Measurements from ENCODE around the gene MYO16. TPM values are rescaled to one million over a fixed set of nuclear protein-coding genes. Genes with fewer than 3 reads are reported as not detected.
A peak's percentile ranks its signal among the peaks of the same experiment; 100 is the strongest.

Gene MYO16
- polyA plus RNA-seq, 2 of the 4 experiments (the other 2 are of a cell fraction), result 0.03 to 0.06 TPM

DNA sequence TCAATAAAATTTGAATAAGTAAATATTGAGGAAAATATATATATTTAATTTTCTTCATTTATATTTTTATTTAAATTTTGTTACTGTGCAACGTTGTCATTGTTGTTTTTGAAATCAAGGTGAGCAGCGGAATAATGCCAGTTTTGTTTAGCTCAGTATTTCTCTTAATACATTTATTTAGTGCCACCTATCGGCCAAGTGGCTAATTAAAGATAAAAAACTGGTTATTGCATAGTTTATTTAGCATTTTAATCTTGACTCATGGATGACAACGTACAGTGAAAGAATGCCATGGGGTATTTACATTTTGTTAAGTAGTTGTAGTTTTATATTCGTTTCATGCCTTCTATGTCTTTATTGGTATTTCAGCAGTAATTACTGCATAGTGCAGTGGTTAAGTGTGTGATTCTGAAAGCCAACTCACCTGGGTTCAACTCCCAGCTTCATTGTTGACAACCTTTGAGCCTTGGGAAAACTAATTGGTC, 265.9 kb downstream of the MYO16 start:
- 8% methylated on average over 5 of the region's 5 CpGs for WGBS (ENCODE audit: missing lambda C conversion rate)
- peak in 1 of 2 experiments; percentile 56 for DNase-seq (ENCODE audit: low read depth in 1 of 2, low spot score in 1 of 2)
- POLR2A ChIA-PET, result no interaction called here

DNA sequence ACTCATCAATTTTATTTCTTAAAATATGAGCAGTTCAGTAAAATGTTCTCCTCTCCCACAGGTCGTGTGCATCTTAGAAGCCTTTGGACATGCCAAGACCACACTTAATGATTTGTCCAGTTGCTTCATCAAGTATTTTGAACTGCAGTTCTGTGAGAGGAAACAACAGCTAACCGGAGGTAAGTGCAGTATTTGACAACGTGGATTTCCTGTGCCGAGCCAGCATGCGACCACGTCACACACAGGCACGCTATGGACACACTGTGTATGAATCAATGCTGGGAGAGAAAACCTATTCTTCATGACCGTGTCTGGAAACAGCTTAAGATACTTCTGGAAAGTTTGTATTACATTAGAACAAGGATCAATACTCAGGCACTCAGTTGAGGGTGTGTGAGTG, 268.5 kb downstream of the MYO16 start:
- Histone ChIP-seq H3K9me3 (no peaks in the 10 kb centered on the region), H3K4me3 (no peak overlapping the region), H3K27ac (no peak overlapping the region; a peak in 1 of 6 replicates), H3K4me1 (peaks cover 4% of the 10 kb centered on the region; the same call in 1 of the 3 replicates), H3K4me2 (0 out of 3 replicates have a peak overlapping the region, but pooled peaks have one; percentile 5)
- DNase-seq (ENCODE audit: low read depth in 1 of 2, low spot score in 1 of 2), result no peak
- peak in 1 of 2 experiments; percentile 44; a peak in 2 of 6 replicates for ATAC-seq
- TF ChIP-seq FOSL2 (IDR thresholded peaks at IDR 0.05), result no peak
- TF ChIP-seq FOSL2 (CRISPR knock-in tag; IDR thresholded peaks at IDR 0.05), result no peak
- no peak for TF ChIP-seq HDAC2 (IDR thresholded peaks at IDR 0.05)
- no peak for TF ChIP-seq ESRRA (IDR thresholded peaks at IDR 0.05; ENCODE audit: borderline replicate concordance, low read length)
- TF ChIP-seq SREBF2 (IDR thresholded peaks at IDR 0.05), result no peak
- no peak for TF ChIP-seq NFE2L2 (conservative IDR thresholded peaks at IDR 0.05; ENCODE audit: low read length)
- TF ChIP-seq EHF (CRISPR knock-in tag; IDR thresholded peaks at IDR 0.05), result no peak
- no peak for TF ChIP-seq EP300 (IDR thresholded peaks at IDR 0.05)
- POLR2A ChIA-PET, result no interaction called here
- 62% methylated on average over 8 of the region's 8 CpGs for WGBS (ENCODE audit: missing lambda C conversion rate)
- CTCF ChIA-PET, result interaction anchor here (1.0 to 4.3 kb wide), 8 partner anchors 10 to 575 kb away, joined by 3 to 41 read pairs (median 13); no protein-coding TSS in a partner anchor
- no peak for FAIRE-seq

More for the DNA sequence above, 265.9 kb downstream of the MYO16 start:
- ATAC-seq, result peak; percentile 43; a peak in 2 of 6 replicates
- H3K4me1 ChIP-seq, result peaks cover 4% of the 10 kb centered on the region; the same call in 1 of the 3 replicates
- no peak overlapping the region for H3K4me3 ChIP-seq
- peak overlapping the region; percentile 41; the same call in 1 of the 3 replicates for H3K4me2 ChIP-seq
- CTCF ChIA-PET, result interaction anchor here (0.6 to 4.3 kb wide), 15 partner anchors 20 to 611 kb away, joined by 3 to 41 read pairs (median 5); partner anchors contain the start of gene MYO16
- H3K27ac ChIP-seq, result 0 out of 6 replicates have a peak overlapping the region, but pooled peaks of 1 of the 2 experiments have one; percentile 14
- no peaks in the 10 kb centered on the region for H3K9me3 ChIP-seq
- no peak for FAIRE-seq
- TF ChIP-seq RARB (CRISPR knock-in tag; IDR thresholded peaks at IDR 0.05) (no peak), MAX (IDR thresholded peaks at IDR 0.05) (no peak), HDAC2 (IDR thresholded peaks at IDR 0.05) (no peak), SMC3 (IDR thresholded peaks at IDR 0.05) (peak; percentile 75), HES2 (IDR thresholded peaks at IDR 0.05) (no peak), RAD21 (conservative IDR thresholded peaks at IDR 0.05 in 1 of 2, IDR thresholded peaks at IDR 0.05 in 1 of 2) (peak; percentile 74 to 83), CTCF (IDR thresholded peaks at IDR 0.05) (peak; percentile 67), RCOR1 (IDR thresholded peaks at IDR 0.05; ENCODE audit: low read depth, low read length) (no peak)
- TF ChIP-seq, protein P1, sequence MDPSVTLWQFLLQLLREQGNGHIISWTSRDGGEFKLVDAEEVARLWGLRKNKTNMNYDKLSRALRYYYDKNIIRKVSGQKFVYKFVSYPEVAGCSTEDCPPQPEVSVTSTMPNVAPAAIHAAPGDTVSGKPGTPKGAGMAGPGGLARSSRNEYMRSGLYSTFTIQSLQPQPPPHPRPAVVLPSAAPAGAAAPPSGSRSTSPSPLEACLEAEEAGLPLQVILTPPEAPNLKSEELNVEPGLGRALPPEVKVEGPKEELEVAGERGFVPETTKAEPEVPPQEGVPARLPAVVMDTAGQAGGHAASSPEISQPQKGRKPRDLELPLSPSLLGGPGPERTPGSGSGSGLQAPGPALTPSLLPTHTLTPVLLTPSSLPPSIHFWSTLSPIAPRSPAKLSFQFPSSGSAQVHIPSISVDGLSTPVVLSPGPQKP (IDR thresholded peaks at IDR 0.05; ENCODE audit: low read depth, low read length), result no peak

DNA sequence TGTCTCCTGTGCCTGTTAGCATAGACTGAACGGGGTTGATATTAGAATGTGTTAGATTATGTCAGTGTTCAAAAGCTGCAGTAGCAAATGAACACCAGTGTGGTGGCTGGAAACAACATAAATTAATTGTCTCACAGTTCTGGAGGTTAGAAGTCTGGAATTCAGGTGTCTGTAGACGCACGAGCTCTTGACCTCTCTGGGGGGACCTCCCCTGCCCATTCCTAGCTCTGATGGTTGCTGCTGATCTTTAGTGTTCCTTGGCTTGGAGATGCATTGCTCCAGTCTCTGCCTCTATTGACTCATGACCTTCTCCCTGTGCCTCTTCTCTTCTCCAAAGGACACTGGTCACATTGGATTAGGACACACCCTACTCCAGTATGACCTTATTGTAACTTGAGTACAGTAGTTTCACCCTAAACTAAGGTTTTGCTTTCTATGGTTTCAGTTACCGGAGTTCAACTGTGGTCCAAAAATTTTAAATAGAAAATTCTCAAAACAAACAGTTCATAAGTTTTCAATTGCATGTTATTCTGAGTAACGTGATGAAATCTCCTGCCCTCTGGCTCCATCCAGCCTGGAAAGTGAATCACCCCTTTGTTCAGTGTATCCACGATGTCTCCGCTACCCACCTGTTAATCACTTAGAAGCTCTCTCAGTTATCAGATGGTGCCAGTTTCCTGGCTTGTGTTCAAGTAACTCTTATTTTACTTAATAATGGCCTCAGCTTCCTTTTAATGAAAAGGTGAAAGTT, 273.2 kb downstream of the MYO16 start:
- H3K4me2 ChIP-seq, result no peak overlapping the region
- CTCF ChIA-PET, result interaction anchor here (0.6 to 1.1 kb wide), 3 partner anchors 10 to 49 kb away, joined by 3 read pairs; no protein-coding TSS in a partner anchor

More for the DNA sequence above, 273.2 kb downstream of the MYO16 start:
- 73% methylated on average over 7 of the region's 7 CpGs for WGBS (ENCODE audit: missing lambda C conversion rate)
- ATAC-seq, result no peak
- Histone ChIP-seq H3K9me3 (no peaks in the 10 kb centered on the region), H3K4me1 (no peaks in the 10 kb centered on the region; the same call in 2 of the 3 replicates), H3K4me3 (no peak overlapping the region), H3K27ac (no peak overlapping the region)
- FAIRE-seq, result no peak
- TF ChIP-seq NFE2L2 (conservative IDR thresholded peaks at IDR 0.05; ENCODE audit: low read length), result no peak
- TF ChIP-seq ZC3H11A (IDR thresholded peaks at IDR 0.05), result no peak
- no peak for TF ChIP-seq ZSCAN20 (CRISPR knock-in tag; IDR thresholded peaks at IDR 0.05)
- no peak for TF ChIP-seq NPAS2 (CRISPR knock-in tag; IDR thresholded peaks at IDR 0.05; ENCODE audit: borderline replicate concordance)
- TF ChIP-seq TP53 (CRISPR knock-in tag; IDR thresholded peaks at IDR 0.05), result no peak
- no peak for TF ChIP-seq POLR2AphosphoS2 (conservative IDR thresholded peaks at IDR 0.05; ENCODE audit: low read length)
- TF ChIP-seq CBX2 (IDR thresholded peaks at IDR 0.05; ENCODE audit: borderline replicate concordance, low read depth), result no peak
- no peak for TF ChIP-seq CHD2 (IDR thresholded peaks at IDR 0.05; ENCODE audit: low read length, partially characterized antibody)
- TF ChIP-seq RFX5 (IDR thresholded peaks at IDR 0.05), result no peak
- no peak for TF ChIP-seq GATA3 (IDR thresholded peaks at IDR 0.05; ENCODE audit: borderline replicate concordance)
- no peak for TF ChIP-seq EHF (CRISPR knock-in tag; IDR thresholded peaks at IDR 0.05)
- no peak for DNase-seq (ENCODE audit: low read depth in 1 of 2, low spot score in 1 of 2)
- POLR2A ChIA-PET, result no interaction called here
